ENCODE results near the gene HELZ2. TPM values are rescaled to one million over a fixed set of nuclear protein-coding genes. Genes with fewer than 3 reads are reported as not detected.

HELZ2 gene
- total RNA-seq, 4 donors from 2014 or later = 24.3 to 45.5 (median 36.0) TPM

- intact Hi-C loops (cut with DNase I) = no loop called here
- DNase-seq = no peak
- H3K36me3 ChIP-seq = peaks cover 44 to 55% of the 10 kb centered on the region in 2 donors
- H3K27me3 ChIP-seq = no peaks in the 10 kb centered on the region
- WGBS, 2 donors = 93 to 98% methylated on average over 18 to 20 of the region's 55 CpGs
- TF ChIP-seq POLR2A (IDR thresholded peaks at IDR 0.05) = no peak
- TF ChIP-seq CTCF (IDR thresholded peaks at IDR 0.05) = no peak
- H3K27ac ChIP-seq = no peak overlapping the region
- no peaks in the 10 kb centered on the region for H3K4me1 ChIP-seq
- H3K4me3 ChIP-seq (replicated peaks in 1 of 3) = no peak overlapping the region
- H3K9me3 ChIP-seq = no peaks in the 10 kb centered on the region
Observed at GRCh38 chr20:63563225-63563935, 10.7 kb downstream of the HELZ2 start.

- H3K4me3 ChIP-seq (replicated peaks in 1 of 3) = no peak overlapping the region
- WGBS, 2 donors = 83 to 95% methylated on average over 7 to 30 of the region's 54 CpGs
- DNase-seq = no peak
- no peak overlapping the region for H3K27ac ChIP-seq
- no peaks in the 10 kb centered on the region for H3K27me3 ChIP-seq
- no peaks in the 10 kb centered on the region for H3K9me3 ChIP-seq
- intact Hi-C loops (cut with DNase I) = no loop called here
- TF ChIP-seq POLR2A (IDR thresholded peaks at IDR 0.05) (no peak), CTCF (IDR thresholded peaks at IDR 0.05) (no peak)
- H3K4me1 ChIP-seq = no peaks in the 10 kb centered on the region
- peaks cover 44 to 55% of the 10 kb centered on the region in 2 donors for H3K36me3 ChIP-seq
Observed at GRCh38 chr20:63562461-63563224, 11.4 kb downstream of the HELZ2 start.

- Histone ChIP-seq H3K4me3 (replicated peaks in 1 of 3) (no peak overlapping the region), H3K27ac (no peak overlapping the region), H3K9me3 (no peaks in the 10 kb centered on the region), H3K27me3 (no peaks in the 10 kb centered on the region), H3K36me3 (peaks cover 44 to 55% of the 10 kb centered on the region in 2 donors), H3K4me1 (no peaks in the 10 kb centered on the region)
- TF ChIP-seq POLR2A (IDR thresholded peaks at IDR 0.05) = no peak
- no peak for TF ChIP-seq CTCF (IDR thresholded peaks at IDR 0.05)
- DNase-seq = no peak
- intact Hi-C loops (cut with DNase I) = no loop called here
- 83 to 94% methylated on average over 5 to 17 of the region's 36 CpGs for WGBS, 2 donors
Observed at GRCh38 chr20:63561624-63562396, 12.2 kb downstream of the HELZ2 start.

- WGBS, 2 donors = 89 to 94% methylated on average over 10 to 14 of the region's 26 CpGs
- Histone ChIP-seq H3K4me3 (replicated peaks in 1 of 3) (no peak overlapping the region), H3K27ac (no peak overlapping the region), H3K36me3 (peaks cover 44 to 55% of the 10 kb centered on the region in 2 donors), H3K27me3 (no peaks in the 10 kb centered on the region), H3K4me1 (no peaks in the 10 kb centered on the region), H3K9me3 (no peaks in the 10 kb centered on the region)
- intact Hi-C loops (cut with DNase I) = no loop called here
- no peak for DNase-seq
- TF ChIP-seq CTCF (IDR thresholded peaks at IDR 0.05) = no peak
- no peak for TF ChIP-seq POLR2A (IDR thresholded peaks at IDR 0.05)
Observed at GRCh38 chr20:63560856-63561609, 13.0 kb downstream of the HELZ2 start.
